ENCODE results near the gene DHPS. TPM values are rescaled to one million over a fixed set of nuclear protein-coding genes. Genes with fewer than 3 reads are reported as not detected.

DHPS gene
- total RNA-seq, 1 donor from 2014 or later: 70.5 TPM

- Histone ChIP-seq H3K4me1 (no peaks in the 10 kb centered on the region), H3K36me3 (peaks cover 70% of the 10 kb centered on the region), H3K27me3 (no peaks in the 10 kb centered on the region), H3K4me3 (no peak overlapping the region), H3K9me3 (no peaks in the 10 kb centered on the region), H3K27ac (no peak overlapping the region)
- DNase-seq: no peak
- TF ChIP-seq CTCF (IDR thresholded peaks at IDR 0.05): no peak
- ATAC-seq: no peak
- intact Hi-C loops (cut with DNase I): no loop called here
Observed at GRCh38 chr19:12655546-12655945, 26.1 kb downstream of the DHPS start.

GRCh38 chr19:12652219-12652618 is 29.5 kb downstream of the DHPS start:
- ATAC-seq (no peak), DNase-seq (no peak)
- intact Hi-C loops (cut with DNase I): no loop called here
- peaks cover 43% of the 10 kb centered on the region for H3K36me3 ChIP-seq
- no peaks in the 10 kb centered on the region for H3K9me3 ChIP-seq
- no peak for TF ChIP-seq CTCF (IDR thresholded peaks at IDR 0.05)
- H3K27ac ChIP-seq: no peak overlapping the region
- peaks cover 6% of the 10 kb centered on the region for H3K4me1 ChIP-seq
- H3K4me3 ChIP-seq: no peak overlapping the region
- no peaks in the 10 kb centered on the region for H3K27me3 ChIP-seq

GRCh38 chr19:12649941-12650340 is 31.7 kb downstream of the DHPS start:
- H3K4me1 ChIP-seq: peaks cover 6% of the 10 kb centered on the region
- H3K27me3 ChIP-seq: no peaks in the 10 kb centered on the region
- no peak overlapping the region for H3K27ac ChIP-seq
- no peak for ATAC-seq
- no peak for TF ChIP-seq CTCF (IDR thresholded peaks at IDR 0.05)
- H3K9me3 ChIP-seq: no peaks in the 10 kb centered on the region
- DNase-seq: no peak
- peaks cover 23% of the 10 kb centered on the region for H3K36me3 ChIP-seq
- no peak overlapping the region for H3K4me3 ChIP-seq
- intact Hi-C loops (cut with DNase I): no loop called here

- DNase-seq (no peak), ATAC-seq (peak; percentile 46)
- Histone ChIP-seq H3K27ac (no peak overlapping the region), H3K4me3 (peak overlapping the region; percentile 32), H3K36me3 (peaks cover 10% of the 10 kb centered on the region), H3K4me1 (peaks cover 6% of the 10 kb centered on the region), H3K9me3 (no peaks in the 10 kb centered on the region), H3K27me3 (no peaks in the 10 kb centered on the region)
- peak; percentile 26 for TF ChIP-seq CTCF (IDR thresholded peaks at IDR 0.05)
- intact Hi-C loops (cut with DNase I): no loop called here
Observed at GRCh38 chr19:12648088-12648487, 33.6 kb downstream of the DHPS start.

- Histone ChIP-seq H3K27ac (no peak overlapping the region), H3K4me3 (peak overlapping the region; percentile 32), H3K27me3 (no peaks in the 10 kb centered on the region), H3K9me3 (no peaks in the 10 kb centered on the region), H3K4me1 (peaks cover 6% of the 10 kb centered on the region), H3K36me3 (peaks cover 10% of the 10 kb centered on the region)
- intact Hi-C loops (cut with DNase I): no loop called here
- ATAC-seq: peak; percentile 96
- peak; percentile 90 for DNase-seq
- no peak for TF ChIP-seq CTCF (IDR thresholded peaks at IDR 0.05)
Observed at GRCh38 chr19:12647490-12648071, 34.1 kb downstream of the DHPS start.

- Histone ChIP-seq H3K4me3 (no peak overlapping the region), H3K27me3 (no peaks in the 10 kb centered on the region), H3K4me1 (peaks cover 6% of the 10 kb centered on the region), H3K27ac (no peak overlapping the region), H3K9me3 (no peaks in the 10 kb centered on the region), H3K36me3 (peaks cover 10% of the 10 kb centered on the region)
- intact Hi-C loops (cut with DNase I): no loop called here
- peak; percentile 4 for ATAC-seq
- no peak for DNase-seq
- TF ChIP-seq CTCF (IDR thresholded peaks at IDR 0.05): no peak
Observed at GRCh38 chr19:12647047-12647446, 34.6 kb downstream of the DHPS start.

Measured in upper lobe of right lung (tissue), 1 donor.